Measurements from ENCODE around the gene TCF21.
"Not testable (repeated sequence)": the region's sequence is repeated elsewhere in the genome, so short reads cannot be mapped to it uniquely, and the experiment has no call there.

TCF21 gene

DNA sequence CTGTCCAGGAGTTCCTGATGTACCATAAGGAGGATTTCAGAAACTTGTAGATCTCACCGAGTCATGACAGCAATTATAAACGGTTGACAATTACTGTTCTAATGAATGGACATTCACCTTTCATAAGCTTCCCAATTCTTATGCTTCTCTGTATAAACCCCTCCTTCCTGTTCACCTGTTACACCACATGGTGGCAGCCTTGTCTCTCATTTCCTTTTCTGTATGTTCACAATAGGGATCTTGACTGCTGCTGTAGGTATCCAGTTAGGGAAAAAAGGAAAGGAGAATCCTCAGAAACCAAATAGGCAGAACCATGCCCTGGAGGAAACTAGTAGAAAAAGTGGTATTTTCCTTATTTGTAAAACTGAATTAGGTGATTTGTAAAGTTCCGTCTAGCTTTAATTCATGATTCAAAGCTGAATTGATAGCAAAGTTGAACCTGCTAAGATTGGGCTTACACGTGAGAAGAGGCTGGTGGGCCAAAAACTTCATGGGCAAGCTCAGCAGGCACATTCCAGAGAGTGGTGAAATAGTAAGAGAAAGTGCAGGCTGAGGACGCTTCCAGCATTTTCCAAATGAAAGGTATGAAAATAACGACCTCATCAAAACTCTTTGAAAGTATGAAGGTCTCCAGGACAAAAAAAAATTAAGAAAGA, 35.2 kb downstream of the TCF21 start:
- no peak overlapping the region for H2AFZ ChIP-seq (ENCODE audit: low read length)

DNA sequence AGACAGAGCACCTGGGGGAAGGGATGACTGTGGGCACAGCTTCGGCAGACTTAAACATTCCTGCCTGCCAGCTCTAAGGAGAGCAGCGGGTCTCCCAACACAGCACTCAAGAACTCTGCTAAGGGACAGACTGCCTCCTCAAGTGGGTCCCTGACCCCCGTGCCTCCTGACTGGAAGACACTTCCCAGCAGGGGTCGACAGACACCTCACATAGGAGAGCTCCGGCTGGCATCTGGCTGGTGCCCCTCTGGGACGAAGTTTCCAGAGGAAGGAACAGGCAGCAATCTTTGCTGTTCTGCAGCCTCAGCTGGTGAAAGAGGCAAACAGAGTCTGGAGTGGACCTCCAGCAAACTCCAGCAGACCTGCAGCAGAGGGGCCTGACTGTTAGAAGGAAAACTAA, 42.3 kb downstream of the TCF21 start:
- not testable (repeated sequence) for H2AFZ ChIP-seq (ENCODE audit: low read length); H3K4me3 ChIP-seq (ENCODE audit: low read length, poor library complexity, severe bottlenecking); H3K4me2 ChIP-seq (ENCODE audit: low read depth, low read length, poor library complexity, severe bottlenecking); H3K36me3 ChIP-seq (ENCODE audit: insufficient read depth, low read length); H3K9ac ChIP-seq (ENCODE audit: low read depth, low read length, poor library complexity, severe bottlenecking); H3F3A ChIP-seq (ENCODE audit: low read depth); H3K27me3 ChIP-seq (ENCODE audit: insufficient read depth, low read length, poor library complexity, severe bottlenecking); H3K9me2 ChIP-seq (replicated peaks; ENCODE audit: low read depth, low read length); H3K4me1 ChIP-seq (ENCODE audit: insufficient read depth, low read length, poor library complexity, severe bottlenecking); H3K9me3 ChIP-seq (ENCODE audit: insufficient read depth, low read depth, low read length); H4K20me1 ChIP-seq (ENCODE audit: insufficient read depth, low read length, poor library complexity, severe bottlenecking); H3K79me2 ChIP-seq (ENCODE audit: insufficient read depth, low read length)
- TF ChIP-seq, protein P1, sequence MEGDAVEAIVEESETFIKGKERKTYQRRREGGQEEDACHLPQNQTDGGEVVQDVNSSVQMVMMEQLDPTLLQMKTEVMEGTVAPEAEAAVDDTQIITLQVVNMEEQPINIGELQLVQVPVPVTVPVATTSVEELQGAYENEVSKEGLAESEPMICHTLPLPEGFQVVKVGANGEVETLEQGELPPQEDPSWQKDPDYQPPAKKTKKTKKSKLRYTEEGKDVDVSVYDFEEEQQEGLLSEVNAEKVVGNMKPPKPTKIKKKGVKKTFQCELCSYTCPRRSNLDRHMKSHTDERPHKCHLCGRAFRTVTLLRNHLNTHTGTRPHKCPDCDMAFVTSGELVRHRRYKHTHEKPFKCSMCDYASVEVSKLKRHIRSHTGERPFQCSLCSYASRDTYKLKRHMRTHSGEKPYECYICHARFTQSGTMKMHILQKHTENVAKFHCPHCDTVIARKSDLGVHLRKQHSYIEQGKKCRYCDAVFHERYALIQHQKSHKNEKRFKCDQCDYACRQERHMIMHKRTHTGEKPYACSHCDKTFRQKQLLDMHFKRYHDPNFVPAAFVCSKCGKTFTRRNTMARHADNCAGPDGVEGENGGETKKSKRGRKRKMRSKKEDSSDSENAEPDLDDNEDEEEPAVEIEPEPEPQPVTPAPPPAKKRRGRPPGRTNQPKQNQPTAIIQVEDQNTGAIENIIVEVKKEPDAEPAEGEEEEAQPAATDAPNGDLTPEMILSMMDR (conservative IDR thresholded peaks at IDR 0.05; ENCODE audit: low read length), result 0 out of 2 replicates have a peak, but pooled peaks have one; percentile 16

More for the DNA sequence above, 35.2 kb downstream of the TCF21 start:
- no peaks in the 10 kb centered on the region for H4K20me1 ChIP-seq (ENCODE audit: insufficient read depth, low read length, poor library complexity, severe bottlenecking)
- no peak overlapping the region for H3K9ac ChIP-seq (ENCODE audit: low read depth, low read length, poor library complexity, severe bottlenecking)
- TF ChIP-seq, protein P1 (conservative IDR thresholded peaks at IDR 0.05; ENCODE audit: low read length), result peak; percentile 97
- no peak for TF ChIP-seq EZH2phosphoT487 (IDR thresholded peaks at IDR 0.05; ENCODE audit: borderline replicate concordance)
- no peak overlapping the region for H3K4me3 ChIP-seq (ENCODE audit: low read length, poor library complexity, severe bottlenecking)
- H3K9me3 ChIP-seq (ENCODE audit: insufficient read depth, low read depth, low read length), result no peaks in the 10 kb centered on the region
- no peaks in the 10 kb centered on the region for H3F3A ChIP-seq (ENCODE audit: low read depth)
- H3K27me3 ChIP-seq (ENCODE audit: insufficient read depth, low read length, poor library complexity, severe bottlenecking), result no peaks in the 10 kb centered on the region
- H3K4me1 ChIP-seq (ENCODE audit: insufficient read depth, low read length, poor library complexity, severe bottlenecking), result no peaks in the 10 kb centered on the region
- no peak overlapping the region for H3K4me2 ChIP-seq (ENCODE audit: low read depth, low read length, poor library complexity, severe bottlenecking)
- no peaks in the 10 kb centered on the region for H3K79me2 ChIP-seq (ENCODE audit: insufficient read depth, low read length)
- H3K9me2 ChIP-seq (replicated peaks; ENCODE audit: low read depth, low read length), result no peaks in the 10 kb centered on the region
- H3K36me3 ChIP-seq (ENCODE audit: insufficient read depth, low read length), result no peaks in the 10 kb centered on the region

DNA sequence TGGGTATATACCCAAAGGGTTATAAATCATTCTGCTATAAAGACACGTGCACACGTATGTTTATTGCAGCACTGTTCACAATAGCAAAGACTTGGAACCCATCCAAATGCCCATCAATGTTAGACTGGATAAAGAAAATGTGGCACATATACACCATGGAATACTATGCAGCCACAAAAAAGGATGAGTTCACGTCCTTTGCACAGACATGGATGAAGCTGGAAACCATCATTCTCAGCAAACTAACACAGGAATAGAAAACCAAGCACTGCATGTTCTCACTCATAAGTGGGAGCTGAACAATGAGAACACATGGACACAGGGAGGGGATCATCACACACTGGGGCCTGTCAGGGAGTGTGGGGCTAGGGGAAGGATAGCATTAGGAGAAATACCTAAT, 47.4 kb downstream of the TCF21 start:
- H3K4me3 ChIP-seq (ENCODE audit: low read length, poor library complexity, severe bottlenecking); H3K36me3 ChIP-seq (ENCODE audit: insufficient read depth, low read length); H3F3A ChIP-seq (ENCODE audit: low read depth); H3K4me1 ChIP-seq (ENCODE audit: insufficient read depth, low read length, poor library complexity, severe bottlenecking); H3K27me3 ChIP-seq (ENCODE audit: insufficient read depth, low read length, poor library complexity, severe bottlenecking); H3K9me3 ChIP-seq (ENCODE audit: insufficient read depth, low read depth, low read length); H4K20me1 ChIP-seq (ENCODE audit: insufficient read depth, low read length, poor library complexity, severe bottlenecking); H3K4me2 ChIP-seq (ENCODE audit: low read depth, low read length, poor library complexity, severe bottlenecking); H3K79me2 ChIP-seq (ENCODE audit: insufficient read depth, low read length); H2AFZ ChIP-seq (ENCODE audit: low read length); H3K9me2 ChIP-seq (replicated peaks; ENCODE audit: low read depth, low read length); H3K9ac ChIP-seq (ENCODE audit: low read depth, low read length, poor library complexity, severe bottlenecking): not testable (repeated sequence)

DNA sequence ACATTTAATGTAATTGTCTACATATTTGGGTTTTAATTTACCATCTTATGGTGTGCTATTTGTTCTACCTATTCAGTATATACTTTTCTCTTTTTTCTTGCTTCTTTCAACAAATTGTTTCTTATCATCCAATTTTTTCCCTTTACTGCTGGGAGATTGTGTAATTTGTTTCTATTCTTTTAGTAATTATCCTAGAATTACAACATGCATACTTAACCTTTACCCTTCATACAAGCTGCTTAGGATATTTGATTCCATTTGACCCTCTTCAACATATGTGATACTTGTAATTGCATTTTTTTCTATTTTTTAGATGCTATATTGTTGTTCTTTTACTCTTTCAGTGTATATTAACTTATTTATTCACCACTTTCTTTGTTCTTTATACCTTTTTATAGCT, 49.0 kb downstream of the TCF21 start:
- TF ChIP-seq, protein P1 (conservative IDR thresholded peaks at IDR 0.05; ENCODE audit: low read length), result no peak
- no peak for TF ChIP-seq EZH2phosphoT487 (IDR thresholded peaks at IDR 0.05; ENCODE audit: borderline replicate concordance)
- Histone ChIP-seq H3K9me2 (replicated peaks; ENCODE audit: low read depth, low read length) (no peaks in the 10 kb centered on the region), H3K27me3 (ENCODE audit: insufficient read depth, low read length, poor library complexity, severe bottlenecking) (no peaks in the 10 kb centered on the region), H3K36me3 (ENCODE audit: insufficient read depth, low read length) (no peaks in the 10 kb centered on the region), H3K4me2 (ENCODE audit: low read depth, low read length, poor library complexity, severe bottlenecking) (no peak overlapping the region), H3K4me1 (ENCODE audit: insufficient read depth, low read length, poor library complexity, severe bottlenecking) (peaks cover 8% of the 10 kb centered on the region), H3K9ac (ENCODE audit: low read depth, low read length, poor library complexity, severe bottlenecking) (no peak overlapping the region), H4K20me1 (ENCODE audit: insufficient read depth, low read length, poor library complexity, severe bottlenecking) (no peaks in the 10 kb centered on the region), H3F3A (ENCODE audit: low read depth) (no peaks in the 10 kb centered on the region; the same call in 1 of the 2 replicates), H3K9me3 (ENCODE audit: insufficient read depth, low read depth, low read length) (no peaks in the 10 kb centered on the region), H3K79me2 (ENCODE audit: insufficient read depth, low read length) (no peaks in the 10 kb centered on the region), H3K4me3 (ENCODE audit: low read length, poor library complexity, severe bottlenecking) (no peak overlapping the region), H2AFZ (ENCODE audit: low read length) (no peak overlapping the region)
